CD14-positive monocyte (primary cell): Measurements from ENCODE around the gene KRTAP5-6. TPM values are rescaled to one million over a fixed set of nuclear protein-coding genes. Genes with fewer than 3 reads are reported as not detected.

Experiments
- DNase-seq, 3 donors: peaks; one replicate each; pipeline ENCODE4 v3.0.0-alpha.2; 2011 to 2022
- H2AFZ ChIP-seq: 2 replicates; pipeline ENCODE4 v1.6.0; 2012; ENCODE audit warnings: mild to moderate bottlenecking, low read depth, low read length, inconsistent platforms; ENCODE audit not compliant: insufficient read depth, poor library complexity, severe bottlenecking
- H3K27ac ChIP-seq, 2 donors: 1 replicate in 1 of 2; 2 replicates in 1 of 2; pipeline ENCODE4 v1.5.1; 2012 to 2013; ENCODE audit warnings: low read length in 2 of 2, control low read depth in 1 of 2, inconsistent platforms in 1 of 2, low read depth in 1 of 2, mild to moderate bottlenecking in 1 of 2
- H3K27me3 ChIP-seq, 2 donors: one replicate each; pipeline versions ENCODE4 v1.6.0 to v1.6.1; 2011 to 2013; ENCODE audit warnings: low read length in 2 of 2; ENCODE audit not compliant: control insufficient read depth in 2 of 2, insufficient read depth in 2 of 2
- H3K36me3 ChIP-seq, 2 donors: replicated peaks in 1 of 2; 1 replicate in 1 of 2; 2 replicates in 1 of 2; pipeline versions ENCODE4 v1.5.1 to v1.6.1; 2012 to 2013; ENCODE audit warnings: low read length in 2 of 2, control low read depth in 1 of 2, inconsistent platforms in 1 of 2, mild to moderate bottlenecking in 1 of 2; ENCODE audit not compliant: insufficient read depth in 2 of 2, control insufficient read depth in 1 of 2
- H3K4me1 ChIP-seq, 2 donors: 1 replicate in 1 of 2; 2 replicates in 1 of 2; pipeline versions ENCODE4 v1.5.1 to v1.6.1; 2012 to 2013; ENCODE audit warnings: low read length in 2 of 2, control low read depth in 1 of 2, inconsistent platforms in 1 of 2, mild to moderate bottlenecking in 1 of 2, moderate library complexity in 1 of 2; ENCODE audit not compliant: insufficient read depth in 2 of 2, control insufficient read depth in 1 of 2
- H3K4me2 ChIP-seq: replicated peaks from 2 replicates; pipeline ENCODE3; 2012; ENCODE audit warnings: low read length, moderate library complexity, mild to moderate bottlenecking; ENCODE audit not compliant: poor library complexity, severe bottlenecking; ENCODE audit errors: extremely low read depth
- H3K4me3 ChIP-seq, 3 experiments: fragments of 200-600 bp in 1 of 3; sonication (generic) in 1 of 3; replicated peaks in 1 of 3; 1 replicate in 2 of 3; 2 replicates in 1 of 3; pipeline ENCODE4 v1.5.1; 2011 to 2013; ENCODE audit warnings: low read length in 3 of 3, mild to moderate bottlenecking in 3 of 3, control low read depth in 2 of 3, low read depth in 2 of 3, inconsistent platforms in 1 of 3, moderate library complexity in 1 of 3
- H3K79me2 ChIP-seq: 2 replicates; pipeline ENCODE4 v1.6.0; 2012; ENCODE audit warnings: mild to moderate bottlenecking, control low read depth, inconsistent platforms, low read length, moderate library complexity; ENCODE audit not compliant: insufficient read depth
- H3K9ac ChIP-seq: 2 replicates; pipeline ENCODE4 v1.6.0; 2017; ENCODE audit warnings: low read length, mild to moderate bottlenecking; ENCODE audit not compliant: insufficient read depth, poor library complexity, severe bottlenecking
- H3K9me3 ChIP-seq, 2 donors: replicated peaks in 1 of 2; 1 replicate in 1 of 2; 2 replicates in 1 of 2; pipeline versions ENCODE4 v1.5.1 to v1.6.1; 2012 to 2013; ENCODE audit warnings: low read length in 2 of 2, control low read depth in 1 of 2; ENCODE audit not compliant: control insufficient read depth in 1 of 2, insufficient read depth in 1 of 2
- H4K20me1 ChIP-seq: 2 replicates; pipeline ENCODE4 v1.6.0; 2012; ENCODE audit warnings: mild to moderate bottlenecking, low read length, control low read depth, moderate library complexity; ENCODE audit not compliant: insufficient read depth
- H3K27ac Mint-ChIP-seq, 7 donors: one replicate each; pipeline ENCODE4 v1.8.0; 2020; ENCODE audit warnings: mild to moderate bottlenecking in 7 of 7, mixed read lengths in 7 of 7, moderate library complexity in 6 of 7, inconsistent platforms in 2 of 7
- H3K27me3 Mint-ChIP-seq, 3 donors: one replicate each; pipeline ENCODE4 v1.8.0; 2021 to 2022; ENCODE audit warnings: low read depth in 3 of 3, mild to moderate bottlenecking in 3 of 3, mixed read lengths in 3 of 3, moderate library complexity in 3 of 3, inconsistent platforms in 1 of 3
- H3K36me3 Mint-ChIP-seq, 2 donors: one replicate each; pipeline ENCODE4 v1.8.0; 2020; ENCODE audit warnings: mixed read lengths in 2 of 2, inconsistent platforms in 1 of 2, mild to moderate bottlenecking in 1 of 2
- H3K4me1 Mint-ChIP-seq: one replicate; pipeline ENCODE4 v1.8.0; 2020; ENCODE audit warnings: mild to moderate bottlenecking, mixed read lengths
- H3K4me3 Mint-ChIP-seq, 2 donors: one replicate each; pipeline ENCODE4 v1.8.0; 2020; ENCODE audit warnings: mild to moderate bottlenecking in 2 of 2, mixed read lengths in 2 of 2, moderate library complexity in 1 of 2
- H3K9me3 Mint-ChIP-seq, 7 donors: one replicate each; pipeline ENCODE4 v1.8.0; 2020 to 2022; ENCODE audit warnings: mixed read lengths in 7 of 7, mild to moderate bottlenecking in 6 of 7, moderate library complexity in 6 of 7, inconsistent platforms in 2 of 7
- CTCF ChIP-seq: fragments of 200-600 bp; IDR thresholded peaks from one replicate; pipeline ENCODE4 v1.8.0; 2022; ENCODE audit warnings: antibody characterized with exemption, mild to moderate bottlenecking
- WGBS: methylation state at CpG from one replicate; pipeline ENCODE4 v1.1.5; 2013; ENCODE audit warnings: missing lambda C conversion rate; ENCODE audit not compliant: insufficient coverage; 5-methylcytosine and 5-hydroxymethylcytosine counted together
- intact Hi-C, 2 donors: fragments of 100-400 bp; cut with micrococcal nuclease; formaldehyde crosslinking; loops; one replicate each; pipeline versions ENCODE4 v1.15.0 to v1.15.1; 2023
- polyA plus RNA-seq, 3 donors: library from polyadenylated mRNA; depleted of rRNA in 1 of 3; unstranded in 2 of 3; stranded (reverse) in 1 of 3; fragments of 300-500 nt in 2 of 3; fragments of >200 nt in 1 of 3; fragmentation: Illumina TruSeq in 2 of 3; gene quantifications; 1 replicate in 2 of 3; 2 replicates in 1 of 3; pipeline ENCODE4 v1.2.3, GENCODE V29; 2012 to 2021

The KRTAP5-6 gene
- polyA plus RNA-seq, 3 donors, result not detected

- H3K4me1 Mint-ChIP-seq, result peaks cover 3% of the 10 kb centered on the region
- Histone ChIP-seq H3K4me2 (no peak overlapping the region), H3K9me3 (no peaks in the 10 kb centered on the region), H3K4me3 (no peak overlapping the region), H3K9ac (no peak overlapping the region), H2AFZ (no peak overlapping the region), H3K27ac (no peak overlapping the region), H4K20me1 (no peaks in the 10 kb centered on the region), H3K79me2 (no peaks in the 10 kb centered on the region), H3K4me1 (no peaks in the 10 kb centered on the region), H3K36me3 (no peaks in the 10 kb centered on the region), H3K27me3 (peaks cover 0 to 18% of the 10 kb centered on the region in 2 donors)
- H3K9me3 Mint-ChIP-seq, result no peaks in the 10 kb centered on the region
- peaks cover 14 to 33% (median 14%) of the 10 kb centered on the region in 3 donors for H3K27me3 Mint-ChIP-seq
- no peak for DNase-seq
- no peak for TF ChIP-seq CTCF
- intact Hi-C loops, result loop anchor here (2.0 to 5.0 kb wide), 3 partner anchors 40 to 505 kb away; no protein-coding TSS in a partner anchor
- H3K36me3 Mint-ChIP-seq, result no peaks in the 10 kb centered on the region
- H3K4me3 Mint-ChIP-seq, result no peak overlapping the region
- 90% methylated on average over 18 of the region's 19 CpGs for WGBS
- no peak overlapping the region for H3K27ac Mint-ChIP-seq
Observed at GRCh38 chr11:1652026-1652425, 45.0 kb upstream of the KRTAP5-6 start.

GRCh38 chr11:1652442-1652770 lies 44.6 kb upstream of the KRTAP5-6 start:
- Histone ChIP-seq H3K79me2 (no peaks in the 10 kb centered on the region), H3K36me3 (no peaks in the 10 kb centered on the region), H2AFZ (no peak overlapping the region), H3K9ac (no peak overlapping the region), H3K27me3 (peaks cover 0 to 18% of the 10 kb centered on the region in 2 donors), H3K9me3 (no peaks in the 10 kb centered on the region), H3K4me3 (no peak overlapping the region), H4K20me1 (no peaks in the 10 kb centered on the region), H3K4me2 (no peak overlapping the region), H3K4me1 (no peaks in the 10 kb centered on the region), H3K27ac (no peak overlapping the region)
- Mint-ChIP-seq H3K4me3 (peak overlapping the region in 1 of 2 donors; percentile 7), H3K27me3 (peaks cover 14 to 36% (median 14%) of the 10 kb centered on the region in 3 donors), H3K9me3 (no peaks in the 10 kb centered on the region), H3K4me1 (peaks cover 3% of the 10 kb centered on the region), H3K36me3 (no peaks in the 10 kb centered on the region), H3K27ac (no peak overlapping the region)
- no peak for DNase-seq
- no peak for TF ChIP-seq CTCF
- WGBS, result 55% methylated on average over 20 of the region's 20 CpGs
- intact Hi-C loops, result loop anchor here (2.0 to 5.0 kb wide), 3 partner anchors 40 to 505 kb away; no protein-coding TSS in a partner anchor
